HEK293 (cell line): ENCODE data around the gene TASP1.
"Not testable (repeated sequence)": the region's sequence is repeated elsewhere in the genome, so short reads cannot be mapped to it uniquely, and the experiment has no call there.

ENCODE experiments used
- CTCF ChIP-seq: fragments of 450-650 bp; formaldehyde crosslinking; IDR thresholded peaks from 2 replicates; pipeline ENCODE4 v1.5.1; 2016; ENCODE audit warnings: missing biosample characterization, missing genetic modification characterization
- MZF1 ChIP-seq: fragments of 450-650 bp; formaldehyde crosslinking; IDR thresholded peaks from 2 replicates; pipeline ENCODE4 v1.5.1; 2017; ENCODE audit warnings: missing biosample characterization, missing genetic modification characterization, borderline replicate concordance

DNA sequence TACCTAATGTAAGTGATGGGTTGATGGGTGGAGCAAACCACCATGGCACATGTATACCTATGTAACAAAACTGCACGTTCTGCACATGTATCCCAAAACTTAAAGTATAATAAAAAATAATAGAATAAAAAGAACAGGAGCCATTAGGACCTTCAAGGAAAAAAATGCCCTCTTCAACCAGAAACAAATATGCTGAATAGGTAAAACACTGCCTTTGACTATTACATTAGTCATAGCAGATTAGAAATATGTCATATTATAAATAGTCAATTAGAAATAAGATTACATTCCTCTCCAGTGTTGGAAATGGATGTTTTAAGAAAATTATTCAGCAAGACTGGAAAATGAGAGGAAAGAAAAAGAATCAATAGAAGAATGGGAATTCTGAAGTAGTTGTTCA lies 153.7 kb downstream of the TASP1 start:
- TF ChIP-seq CTCF, MZF1 (tag by site-specific recombination): not testable (repeated sequence)
